GM23338 (cell line): ENCODE data around the gene SLC25A13. TPM values are rescaled to one million over a fixed set of nuclear protein-coding genes. Genes with fewer than 3 reads are reported as not detected.

Experiments used
- CTCF ChIP-seq, 2 experiments: fragments of 200-600 bp in 1 of 2; sonication (generic) in 1 of 2; conservative IDR thresholded peaks; 2 replicates each; pipeline versions ENCODE4 v1.5.1 to v1.6.1; 2016 to 2017; ENCODE audit warnings: antibody characterized with exemption in 2 of 2, low read depth in 2 of 2, mild to moderate bottlenecking in 2 of 2, moderate library complexity in 1 of 2
- NANOG ChIP-seq: IDR thresholded peaks from 2 replicates; pipeline ENCODE4 v1.6.1; 2016; ENCODE audit warnings: antibody characterized with exemption, borderline replicate concordance
- REST ChIP-seq: IDR thresholded peaks from one replicate; pipeline ENCODE4 v1.6.1; 2018; ENCODE audit warnings: antibody characterized with exemption; ENCODE audit not compliant: unreplicated experiment
- ZNF114 ChIP-seq: fragments of 250-450 bp; sonication (Bioruptor Pico); IDR thresholded peaks from 2 replicates; pipeline ENCODE4 v1.5.0; 2020; ENCODE audit warnings: mild to moderate bottlenecking, moderate library complexity
- ZNF331 ChIP-seq: fragments of 250-450 bp; sonication (Bioruptor Pico); IDR thresholded peaks from 2 replicates; pipeline ENCODE4 v1.5.0; 2020; ENCODE audit warnings: low read depth, mild to moderate bottlenecking, moderate library complexity
- ZNF462 ChIP-seq: fragments of 250-450 bp; sonication (Bioruptor Pico); IDR thresholded peaks from 2 replicates; pipeline ENCODE4 v1.5.0; 2020; ENCODE audit warnings: mild to moderate bottlenecking, moderate library complexity
- polyA plus RNA-seq: library from polyadenylated mRNA; unstranded; fragments of >200 nt; fragmentation: Nextera tagmentation; extraction: Ambion mirVana; gene quantifications from 2 replicates; pipeline ENCODE4 v1.2.1, GENCODE V29; 2016
- total RNA-seq: library from RNA; depleted of rRNA; stranded (reverse); fragments of >200 nt; shearing (Covaris generic); gene quantifications from 2 replicates; pipeline ENCODE4 v1.2.3, GENCODE V29; 2014
- TF ChIP-seq, protein P1 (sequence below): IDR thresholded peaks from 2 replicates; pipeline ENCODE4 v1.6.1; 2016; ENCODE audit warnings: antibody characterized with exemption

Gene SLC25A13
- total and polyA plus RNA-seq, 2 experiments from 2014 or later = 51.1 to 84.6 TPM

DNA sequence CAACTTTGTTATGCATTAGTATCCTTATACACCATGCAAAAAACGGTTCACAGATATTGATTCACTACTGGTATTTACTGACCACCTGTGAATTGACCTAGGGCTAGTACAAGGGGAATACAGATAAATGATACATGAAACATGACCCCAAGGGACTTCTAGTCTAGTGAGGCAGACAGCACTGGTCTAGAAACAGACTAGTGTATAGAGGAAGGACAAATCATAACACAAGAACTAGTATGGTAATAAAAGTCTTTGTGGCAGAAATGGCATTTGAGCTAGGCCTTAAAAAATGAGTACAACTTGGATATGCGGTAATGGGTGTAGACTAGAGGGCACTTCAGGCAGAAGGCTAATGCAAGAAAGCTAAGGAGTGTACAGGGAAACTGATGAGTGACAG lies 86.6 kb downstream of the SLC25A13 start (continued):
- no peak for TF ChIP-seq ZNF462 (CRISPR knock-in tag)
- no peak for TF ChIP-seq REST
- TF ChIP-seq ZNF331 (CRISPR knock-in tag) = no peak
- no peak for TF ChIP-seq CTCF (conservative IDR thresholded peaks at IDR 0.05; ENCODE audit: low read depth in 2 of 2)
- TF ChIP-seq ZNF114 = no peak
- TF ChIP-seq, protein P1, sequence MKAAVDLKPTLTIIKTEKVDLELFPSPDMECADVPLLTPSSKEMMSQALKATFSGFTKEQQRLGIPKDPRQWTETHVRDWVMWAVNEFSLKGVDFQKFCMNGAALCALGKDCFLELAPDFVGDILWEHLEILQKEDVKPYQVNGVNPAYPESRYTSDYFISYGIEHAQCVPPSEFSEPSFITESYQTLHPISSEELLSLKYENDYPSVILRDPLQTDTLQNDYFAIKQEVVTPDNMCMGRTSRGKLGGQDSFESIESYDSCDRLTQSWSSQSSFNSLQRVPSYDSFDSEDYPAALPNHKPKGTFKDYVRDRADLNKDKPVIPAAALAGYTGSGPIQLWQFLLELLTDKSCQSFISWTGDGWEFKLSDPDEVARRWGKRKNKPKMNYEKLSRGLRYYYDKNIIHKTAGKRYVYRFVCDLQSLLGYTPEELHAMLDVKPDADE = no peak
- no peak for TF ChIP-seq NANOG
